Measurements from ENCODE around the gene VASN.

VASN gene

DNA sequence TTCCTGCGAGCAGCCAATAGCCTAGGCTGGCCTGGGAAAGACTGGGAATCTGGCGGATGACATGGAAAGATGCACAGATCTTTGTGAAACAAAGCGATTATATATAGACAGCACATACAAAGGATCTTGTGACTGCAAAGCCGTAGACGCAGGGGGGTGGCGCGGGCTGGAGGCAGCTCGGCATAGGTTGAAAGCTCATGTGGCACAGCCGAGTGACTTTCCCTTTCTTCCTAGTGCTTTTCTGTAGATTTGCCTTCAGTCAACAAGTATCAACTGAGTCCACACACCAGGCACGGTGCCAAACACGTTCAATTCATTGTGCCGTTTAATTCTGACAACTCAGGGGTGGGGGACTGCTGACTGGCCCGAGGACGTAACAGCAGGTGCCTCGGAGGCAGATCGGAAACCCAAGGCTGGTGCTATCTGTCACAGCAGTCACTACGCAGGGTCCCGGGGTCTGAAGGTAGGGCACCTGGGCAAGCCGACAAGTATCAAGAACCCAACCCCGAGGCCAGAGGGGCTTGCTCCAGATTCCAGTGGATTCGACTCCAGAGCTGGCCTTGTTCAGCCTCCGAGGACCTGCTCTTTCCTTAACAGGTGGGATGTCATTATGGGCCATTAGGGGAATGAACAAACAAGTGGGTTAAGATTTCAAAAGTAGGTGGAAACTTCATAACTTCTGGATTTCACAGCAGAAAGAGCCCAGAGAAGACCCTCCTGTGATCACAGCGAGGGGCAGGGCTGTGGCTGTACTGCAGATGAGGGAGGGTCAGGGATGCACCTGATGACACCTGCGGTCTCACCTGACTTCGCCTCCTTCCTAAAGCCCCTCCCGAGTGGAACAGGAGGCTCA, 26.4 kb upstream of the VASN start:
- TF ChIP-seq GATA3 (IDR thresholded peaks at IDR 0.05; ENCODE audit: low read depth, low read length) (no peak), GATA2 (IDR thresholded peaks at IDR 0.05; ENCODE audit: low read depth, low read length) (no peak)

DNA sequence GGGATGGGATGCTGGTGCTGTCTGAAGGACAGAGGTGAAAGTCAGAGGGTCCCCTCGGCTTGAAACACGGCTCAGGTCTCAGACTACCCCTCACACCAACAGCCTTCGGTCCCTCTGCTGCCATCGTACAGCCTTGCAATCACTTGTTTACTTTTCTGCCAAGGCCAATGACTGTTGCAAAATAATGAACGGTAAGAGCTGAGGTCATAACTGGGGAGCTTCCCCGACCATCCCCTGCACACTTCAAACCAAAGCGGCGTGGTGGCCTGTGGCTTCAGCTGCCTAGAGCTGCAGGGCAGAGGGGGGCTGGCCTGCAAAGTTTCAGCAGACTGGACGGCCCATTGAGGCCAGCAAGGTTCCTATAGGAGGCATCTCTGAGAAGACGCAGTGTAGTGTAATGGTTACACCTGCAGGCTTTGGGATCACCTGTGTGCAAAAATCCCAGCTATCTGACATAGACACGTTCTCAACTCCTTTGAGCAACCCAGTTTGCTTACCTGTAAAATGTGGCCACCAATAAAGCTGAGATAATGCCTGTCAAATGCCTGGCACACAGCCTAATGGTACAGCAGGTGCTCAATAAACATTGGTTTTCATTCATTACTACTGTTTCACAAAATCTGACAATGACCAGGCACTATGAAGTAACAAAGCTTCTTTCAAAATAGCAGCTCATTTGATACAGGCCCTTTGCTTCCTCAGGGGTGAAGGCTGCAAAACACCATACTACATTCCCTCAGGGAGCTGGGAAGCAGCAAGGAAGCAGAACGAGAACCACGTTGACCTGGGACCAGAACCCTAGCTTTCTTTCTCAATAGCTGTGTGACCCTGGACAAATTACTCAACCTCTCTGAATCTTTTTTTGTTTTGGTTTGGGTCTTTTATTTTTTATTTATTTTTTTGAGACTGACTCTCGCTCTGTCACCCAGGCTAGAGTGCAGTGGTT, 25.5 kb upstream of the VASN start:
- no peak for TF ChIP-seq GATA2 (IDR thresholded peaks at IDR 0.05; ENCODE audit: low read depth, low read length)
- TF ChIP-seq GATA3 (IDR thresholded peaks at IDR 0.05; ENCODE audit: low read depth, low read length) = no peak

DNA sequence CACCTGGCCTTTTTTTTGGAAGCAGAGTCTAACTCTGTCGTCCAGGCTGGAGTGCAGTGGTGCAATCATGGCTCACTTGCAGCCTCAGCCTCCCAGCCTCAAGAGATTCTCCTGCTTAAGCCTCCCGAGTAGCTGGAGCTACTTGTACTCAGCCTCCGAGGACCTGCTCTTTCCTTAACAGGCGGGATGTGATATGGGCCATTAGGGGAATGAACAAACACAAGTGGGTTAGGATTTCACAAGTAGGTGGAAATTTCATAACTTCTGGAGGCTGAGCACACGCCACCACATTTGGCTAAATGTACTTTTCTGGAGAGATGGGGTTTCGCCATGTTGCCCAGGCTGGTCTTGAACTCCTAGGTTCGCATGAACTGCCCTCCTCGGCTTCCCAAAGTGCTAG, 24.6 kb upstream of the VASN start:
- TF ChIP-seq GATA2 (IDR thresholded peaks at IDR 0.05; ENCODE audit: low read depth, low read length) = no peak
- TF ChIP-seq GATA3 (IDR thresholded peaks at IDR 0.05; ENCODE audit: low read depth, low read length) = no peak

DNA sequence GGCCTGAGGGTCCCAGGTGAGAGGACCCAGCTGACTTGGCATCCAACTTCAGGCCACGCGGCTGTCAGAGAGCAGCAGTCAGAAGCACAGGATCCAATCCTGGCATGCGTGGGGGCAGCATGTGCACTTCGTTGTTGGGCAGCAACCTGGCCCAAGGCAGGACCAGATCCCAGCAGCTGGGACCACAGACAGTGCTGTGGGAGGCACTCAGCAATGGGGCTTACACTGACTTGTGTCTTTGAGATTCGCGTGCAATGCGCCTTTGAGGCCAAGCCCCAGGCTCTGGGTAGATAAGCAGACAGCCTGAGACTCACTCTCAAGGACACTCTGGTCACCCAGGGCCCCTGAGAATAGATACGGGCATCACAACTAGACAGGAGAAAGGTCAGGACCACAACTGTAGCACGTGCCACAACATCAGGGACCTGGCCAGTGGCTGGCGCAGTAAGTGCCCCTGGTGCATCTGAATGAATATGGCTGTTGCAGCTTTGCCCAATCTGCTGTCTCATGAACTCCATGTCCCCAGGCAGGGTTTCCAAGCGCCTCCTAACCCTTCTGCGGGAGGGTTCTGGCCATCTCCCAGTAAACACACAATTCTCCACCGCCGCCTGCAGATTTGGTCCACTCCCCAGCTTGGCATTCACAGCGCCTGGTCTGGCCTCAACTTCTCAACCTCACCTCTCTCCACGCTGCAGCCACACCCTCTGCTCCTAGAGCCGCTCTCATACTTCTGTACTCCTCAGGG, 23.7 kb upstream of the VASN start:
- TF ChIP-seq GATA3 (IDR thresholded peaks at IDR 0.05; ENCODE audit: low read depth, low read length) = no peak
- no peak for TF ChIP-seq GATA2 (IDR thresholded peaks at IDR 0.05; ENCODE audit: low read depth, low read length)

DNA sequence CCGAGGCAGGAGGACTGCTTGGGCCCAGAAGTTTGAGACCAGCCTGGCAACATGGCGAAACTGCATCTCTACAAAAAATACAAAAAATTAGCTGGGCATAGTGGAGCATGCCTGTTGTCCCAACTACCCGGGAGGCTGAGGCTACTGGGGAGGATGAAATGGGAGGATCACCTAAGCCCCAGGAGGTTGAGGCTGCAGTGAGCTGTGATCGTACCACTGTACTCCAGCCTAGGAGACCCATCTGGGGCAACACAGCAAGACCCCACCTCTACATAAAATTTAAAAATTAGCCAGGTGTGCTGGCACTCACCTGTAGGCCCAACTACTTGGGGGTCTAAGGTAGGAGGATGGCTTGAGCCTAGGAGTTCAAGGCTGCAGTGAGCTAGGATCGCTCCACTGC, 22.3 kb upstream of the VASN start:
- TF ChIP-seq GATA3 (IDR thresholded peaks at IDR 0.05; ENCODE audit: low read depth, low read length) (no peak), GATA2 (IDR thresholded peaks at IDR 0.05; ENCODE audit: low read depth, low read length) (no peak)

DNA sequence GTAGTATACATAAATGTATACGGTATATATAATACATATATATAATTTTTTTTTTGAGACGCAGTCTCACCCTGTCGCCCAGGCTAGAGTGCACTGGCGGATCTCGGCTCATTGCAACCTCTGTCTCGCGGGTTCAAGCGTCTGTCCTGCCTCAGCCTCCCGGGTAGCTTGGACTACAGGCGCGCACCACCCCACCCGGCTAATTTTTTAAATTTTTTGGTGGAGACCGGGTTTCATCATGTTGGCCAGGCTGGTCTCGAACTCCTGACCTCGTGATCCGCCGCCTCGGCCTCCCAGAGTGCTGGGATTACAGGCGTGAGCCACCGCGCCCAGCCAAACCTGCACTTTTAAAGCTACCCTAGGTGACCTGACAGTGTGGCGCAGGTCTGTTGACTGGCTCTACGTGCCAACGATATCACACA, 21.3 kb upstream of the VASN start:
- TF ChIP-seq GATA2 (IDR thresholded peaks at IDR 0.05; ENCODE audit: low read depth, low read length) (no peak), GATA3 (IDR thresholded peaks at IDR 0.05; ENCODE audit: low read depth, low read length) (no peak)

DNA sequence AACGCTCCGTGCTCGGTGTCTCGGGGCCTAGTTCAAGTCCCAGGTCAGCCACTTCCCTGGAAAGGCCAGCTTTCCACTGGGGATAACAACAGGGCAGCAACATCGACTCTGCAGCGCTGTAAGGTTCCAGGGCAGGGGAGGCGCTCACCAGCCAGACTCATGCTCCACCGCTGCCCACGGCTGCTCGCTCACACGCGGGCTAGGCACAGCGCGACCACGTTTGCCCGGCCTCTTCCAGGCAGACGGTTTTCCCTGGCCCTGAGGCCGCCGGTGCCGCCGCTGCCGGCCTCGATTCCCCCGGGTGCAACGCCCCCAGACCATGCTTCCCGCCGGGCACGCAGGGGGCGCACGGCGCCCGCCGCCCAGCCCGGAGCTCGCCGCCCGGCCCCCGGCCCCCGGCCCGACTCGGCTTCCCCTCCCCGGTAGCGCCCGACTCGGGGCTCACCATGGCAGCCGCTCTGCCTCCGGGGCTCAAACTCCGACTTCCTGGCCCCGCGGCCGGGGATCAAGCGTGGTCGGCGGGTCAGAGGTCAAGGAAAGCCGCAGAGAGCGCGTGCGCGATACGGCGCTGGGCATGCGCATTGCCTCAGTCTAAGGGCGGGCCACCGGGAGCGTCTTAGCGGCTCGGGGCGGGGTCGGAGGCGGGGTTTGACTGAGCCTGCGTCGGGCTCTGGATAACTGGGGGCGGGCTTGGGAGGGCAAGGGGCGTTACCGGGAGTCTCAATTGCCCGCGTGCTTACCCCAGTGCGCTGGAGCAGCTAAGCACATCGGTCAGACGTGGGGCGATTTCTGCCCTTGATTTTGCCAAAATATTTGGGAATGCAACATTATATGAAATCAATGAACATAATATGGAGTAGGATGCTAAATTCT, 20.6 kb upstream of the VASN start, which contains the start of gene PAM16:
Gene PAM16 (minus strand): TSS at position 535 of the 873 bp plus-strand sequence. CDS start 87 bp downstream, at position 448.
- TF ChIP-seq GATA2 (IDR thresholded peaks at IDR 0.05; ENCODE audit: low read depth, low read length) (no peak), GATA3 (IDR thresholded peaks at IDR 0.05; ENCODE audit: low read depth, low read length) (no peak)

DNA sequence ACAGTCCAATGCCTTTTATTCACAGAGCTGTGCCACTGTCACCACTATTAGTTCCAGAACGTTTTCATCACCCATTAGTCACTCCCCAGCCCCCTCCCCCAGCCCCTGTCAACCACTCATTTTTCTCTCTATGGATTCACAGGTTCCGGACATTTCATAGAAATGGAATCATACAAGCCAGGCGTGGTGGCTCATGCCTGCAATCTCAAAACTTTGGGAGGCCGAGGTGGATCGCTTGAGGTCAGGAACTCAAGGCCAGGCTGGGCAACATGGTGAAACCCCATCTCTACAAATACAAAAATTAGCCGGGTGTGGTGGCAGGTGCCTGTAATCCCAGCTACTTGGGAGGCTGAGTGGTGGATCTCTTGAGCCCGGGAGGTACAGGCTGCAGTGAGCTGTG, 19.8 kb upstream of the VASN start:
- TF ChIP-seq GATA2 (IDR thresholded peaks at IDR 0.05; ENCODE audit: low read depth, low read length) (no peak), GATA3 (IDR thresholded peaks at IDR 0.05; ENCODE audit: low read depth, low read length) (no peak)

DNA sequence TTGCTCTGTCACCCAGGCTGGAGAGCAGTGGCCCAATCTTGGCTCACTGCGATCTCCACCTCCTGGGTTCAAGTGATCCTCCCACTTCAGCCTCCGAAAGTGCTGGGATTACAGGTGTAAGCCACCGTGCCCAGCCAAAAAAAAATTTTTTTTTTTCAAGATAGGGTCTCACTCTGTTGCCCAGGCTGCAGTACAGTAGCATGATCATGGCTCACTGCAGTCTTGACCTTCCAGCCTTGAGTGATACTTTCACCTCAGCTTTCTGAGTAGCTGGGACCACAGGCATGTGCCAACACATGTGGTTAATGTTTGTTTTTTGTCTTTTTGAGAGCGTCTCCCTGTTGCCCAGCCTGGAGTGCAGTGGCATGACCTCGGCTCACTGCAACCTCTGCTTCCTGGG, 18.8 kb upstream of the VASN start:
- no peak for TF ChIP-seq GATA3 (IDR thresholded peaks at IDR 0.05; ENCODE audit: low read depth, low read length)
- TF ChIP-seq GATA2 (IDR thresholded peaks at IDR 0.05; ENCODE audit: low read depth, low read length) = no peak

DNA sequence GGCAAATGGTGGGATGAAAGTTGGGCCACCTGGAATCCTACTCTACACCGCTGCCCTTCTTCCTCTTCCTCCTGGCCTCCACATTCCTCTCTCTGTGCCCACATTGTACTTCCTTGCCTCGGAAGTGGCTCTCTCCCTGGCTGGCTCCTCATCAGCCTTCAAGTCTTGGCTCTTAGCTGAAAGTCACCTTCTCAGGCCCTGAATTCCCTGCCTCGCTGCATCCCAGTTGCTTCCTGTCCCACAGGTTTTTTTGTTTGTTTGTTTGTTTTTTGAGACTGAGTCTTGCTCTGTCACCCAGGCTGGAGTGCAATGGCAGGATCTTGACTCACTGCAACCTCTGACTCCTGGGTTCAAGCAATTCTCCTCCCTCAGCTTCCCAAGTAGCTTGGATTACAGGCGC, 18.0 kb upstream of the VASN start:
- TF ChIP-seq GATA3 (IDR thresholded peaks at IDR 0.05; ENCODE audit: low read depth, low read length) = no peak
- TF ChIP-seq GATA2 (IDR thresholded peaks at IDR 0.05; ENCODE audit: low read depth, low read length) = no peak

DNA sequence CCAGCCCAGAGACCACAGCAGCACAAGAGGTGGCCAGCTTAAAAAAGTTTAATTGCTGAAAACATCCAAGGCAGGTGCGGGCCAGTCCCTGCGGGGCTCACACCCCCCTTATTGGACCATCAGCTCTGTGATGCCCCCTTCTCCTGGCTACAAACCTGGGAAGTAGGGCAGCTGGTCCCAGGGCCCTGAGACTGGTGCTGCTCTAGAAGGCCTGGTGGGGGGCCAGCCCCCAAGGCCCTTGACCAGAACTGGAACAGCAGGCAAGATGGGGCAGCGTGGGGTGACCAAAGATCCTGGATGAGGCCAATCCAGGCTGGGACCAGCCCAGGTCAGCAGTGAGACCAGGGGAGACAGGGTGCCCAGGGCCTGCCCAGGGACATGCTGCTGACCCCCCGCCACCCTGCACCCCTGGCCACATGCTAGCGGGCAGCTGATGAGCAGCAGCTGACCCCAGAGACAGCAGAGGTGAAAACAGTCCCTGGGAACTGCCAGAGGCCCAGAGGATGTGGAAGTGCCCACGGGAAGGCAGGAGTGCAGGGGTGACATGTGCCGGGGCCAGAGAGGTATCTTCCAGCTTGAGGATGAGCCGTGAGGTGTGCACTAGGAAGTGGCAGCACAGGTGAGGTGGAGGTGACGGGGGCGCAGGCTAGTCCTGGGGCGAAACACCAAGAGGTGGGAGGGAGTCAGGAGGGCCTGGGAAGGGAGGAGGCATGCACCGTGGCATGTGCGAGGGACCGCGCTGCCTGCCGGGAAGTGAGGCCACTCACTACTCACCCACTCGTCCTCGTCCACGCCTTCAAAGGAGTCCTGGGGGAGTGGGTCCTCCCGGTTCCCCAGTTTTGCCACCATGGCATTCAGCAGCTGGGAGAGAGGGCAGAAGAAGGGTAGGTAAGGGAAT, 16.9 kb upstream of the VASN start:
- TF ChIP-seq GATA3 (IDR thresholded peaks at IDR 0.05; ENCODE audit: low read depth, low read length) = no peak

DNA sequence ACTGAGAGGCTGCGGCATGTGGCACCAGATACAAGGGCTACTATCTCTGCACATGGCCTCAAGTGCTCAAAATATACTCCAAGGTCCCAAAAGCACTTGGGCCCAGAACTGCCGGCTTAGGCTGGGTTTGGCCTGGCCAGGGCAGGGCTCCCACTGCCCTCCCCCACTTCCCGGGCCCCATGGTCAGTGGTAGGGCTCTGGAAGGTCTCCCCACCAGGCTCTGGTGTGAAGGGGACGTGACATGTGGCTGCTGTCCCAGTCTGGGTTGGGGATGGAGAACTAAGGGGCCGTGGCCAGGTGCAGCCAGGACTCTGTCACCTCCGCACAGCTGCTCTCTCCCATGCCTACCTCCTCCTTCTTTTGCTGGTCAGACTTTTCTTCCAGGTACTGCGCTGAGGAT, 14.8 kb upstream of the VASN start:
- no peak for TF ChIP-seq GATA2 (IDR thresholded peaks at IDR 0.05; ENCODE audit: low read depth, low read length)
- no peak for TF ChIP-seq GATA3 (IDR thresholded peaks at IDR 0.05; ENCODE audit: low read depth, low read length)
